NCI-H1105 treated with DMSO at 0.1 percent for 48 hours (cell line): ENCODE data around the gene STK38L.

Source experiments
- DNase-seq: peaks from one replicate; lab custom pipeline; 2025; lab: John Stamatoyannopoulos, UW

The STK38L gene

GRCh38 chr12:27243804-27244688, at the start of gene STK38L:
STK38L (plus strand) TSS chr12:27244286; CDS start chr12:27297721, 53,435 bp downstream.
- DNase-seq, result peak; percentile 92

GRCh38 chr12:27194644-27195043, 49.4 kb upstream of the STK38L start:
- no peak for DNase-seq

- DNase-seq, result no peak
These were observed 46.0 kb upstream of the STK38L start for GRCh38 chr12:27198036-27198435.

GRCh38 chr12:27199638-27200300, 44.3 kb upstream of the STK38L start:
- no peak for DNase-seq

- no peak for DNase-seq
These were observed 42.9 kb upstream of the STK38L start for GRCh38 chr12:27201169-27201568.

GRCh38 chr12:27206801-27207502, 37.1 kb upstream of the STK38L start:
- no peak for DNase-seq

GRCh38 chr12:27207615-27208413, 36.3 kb upstream of the STK38L start:
- DNase-seq, result no peak

GRCh38 chr12:27208414-27208750, 35.7 kb upstream of the STK38L start:
- DNase-seq, result no peak

- no peak for DNase-seq
These were observed 34.7 kb upstream of the STK38L start for GRCh38 chr12:27209257-27209910.

- no peak for DNase-seq
These were observed 33.9 kb upstream of the STK38L start for GRCh38 chr12:27210187-27210586.

GRCh38 chr12:27212861-27213260, 31.2 kb upstream of the STK38L start:
- no peak for DNase-seq

GRCh38 chr12:27213304-27213703, 30.8 kb upstream of the STK38L start:
- DNase-seq, result no peak

GRCh38 chr12:27213830-27214787, 30.0 kb upstream of the STK38L start:
- no peak for DNase-seq

GRCh38 chr12:27217590-27217989, 26.5 kb upstream of the STK38L start:
- DNase-seq, result no peak

GRCh38 chr12:27219693-27220054, 24.4 kb upstream of the STK38L start:
- DNase-seq, result no peak

- no peak for DNase-seq
These were observed 23.8 kb upstream of the STK38L start for GRCh38 chr12:27220055-27220987.

GRCh38 chr12:27220988-27221345, 23.1 kb upstream of the STK38L start:
- DNase-seq, result no peak

GRCh38 chr12:27221625-27222387, 22.3 kb upstream of the STK38L start:
- no peak for DNase-seq
